Endometrial microvascular endothelial cells (primary cell): ENCODE data around the gene GNAS. TPM values are rescaled to one million over a fixed set of nuclear protein-coding genes. Genes with fewer than 3 reads are reported as not detected.
"Not testable (repeated sequence)": the region's sequence is repeated elsewhere in the genome, so short reads cannot be mapped to it uniquely, and the experiment has no call there.

ENCODE experiments used
- in situ Hi-C: cut with HindIII; loops from 2 replicates; pipeline ENCODE4 v1.10.0; 2017; ENCODE audit warnings: low sequenced_read_pairs, low pct_unique_long_range_greater_than_20kb; ENCODE audit errors: inconsistent ontology term
- total RNA-seq: library from RNA; depleted of rRNA; stranded (reverse); fragments of >200 nt; gene quantifications from one replicate; pipeline ENCODE4 v1.2.3, GENCODE V29; 2015; ENCODE audit errors: inconsistent ontology term

Gene GNAS
- total RNA-seq, 1 donor from 2014 or later, result 536 TPM

- in situ Hi-C loops, result no loop called here
Measured at GRCh38 chr20:58944610-58945009, 92.1 kb downstream of the GNAS start.

GRCh38 chr20:58945965-58946631 lies 93.6 kb downstream of the GNAS start:
- in situ Hi-C loops, result no loop called here

- in situ Hi-C loops, result not testable (repeated sequence)
Measured at GRCh38 chr20:58947797-58948388, 95.4 kb downstream of the GNAS start.

- in situ Hi-C loops, result no loop called here
Measured at GRCh38 chr20:58950603-58951002, 98.1 kb downstream of the GNAS start.

GRCh38 chr20:58953050-58953449 lies 100.5 kb downstream of the GNAS start:
- in situ Hi-C loops, result no loop called here

- in situ Hi-C loops, result no loop called here
Measured at GRCh38 chr20:58956078-58956477, 103.6 kb downstream of the GNAS start.

GRCh38 chr20:58959652-58960051 lies 107.1 kb downstream of the GNAS start:
- in situ Hi-C loops, result no loop called here

Other genes starting within 250 kb of the GNAS start
- 23.4 TPM for gene STX16, start 201.4 kb upstream of the GNAS start, total RNA-seq
- 19.4 TPM for gene NPEPL1, start 159.9 kb upstream of the GNAS start, total RNA-seq
- gene GNAS-AS1, start 1.8 kb upstream of the GNAS start, total RNA-seq, result not detected
- gene NELFCD, start 128.5 kb downstream of the GNAS start, total RNA-seq, result 63.8 TPM
- gene CTSZ, start 154.5 kb downstream of the GNAS start, total RNA-seq, result 226 TPM
- gene TUBB1, start 166.7 kb downstream of the GNAS start, total RNA-seq, result not detected
- 18.2 TPM for gene ATP5F1E, start 179.6 kb downstream of the GNAS start, total RNA-seq
- 46.2 TPM for gene PRELID3B, start 190.1 kb downstream of the GNAS start, total RNA-seq